ENCODE measurements around the gene ING2.

The ING2 gene

GRCh38 chr4:183557611-183558010 is 52.8 kb downstream of the ING2 start:
- no peaks in the 10 kb centered on the region for H3K9me3 ChIP-seq (ENCODE audit: low read depth, low read length)
- TF ChIP-seq EZH2 (IDR thresholded peaks at IDR 0.05) (no peak), POLR2AphosphoS5 (IDR thresholded peaks at IDR 0.05; ENCODE audit: borderline replicate concordance, low read depth, low read length) (no peak)
- no peak for DNase-seq (ENCODE audit: low read depth, low spot score)
- H3K9ac ChIP-seq (ENCODE audit: insufficient read length), result no peak overlapping the region
- H3K36me3 ChIP-seq (ENCODE audit: insufficient read depth, low read length), result no peaks in the 10 kb centered on the region
- no peak overlapping the region for H3K4me3 ChIP-seq
- H3K27ac ChIP-seq, result no peak overlapping the region

DNA sequence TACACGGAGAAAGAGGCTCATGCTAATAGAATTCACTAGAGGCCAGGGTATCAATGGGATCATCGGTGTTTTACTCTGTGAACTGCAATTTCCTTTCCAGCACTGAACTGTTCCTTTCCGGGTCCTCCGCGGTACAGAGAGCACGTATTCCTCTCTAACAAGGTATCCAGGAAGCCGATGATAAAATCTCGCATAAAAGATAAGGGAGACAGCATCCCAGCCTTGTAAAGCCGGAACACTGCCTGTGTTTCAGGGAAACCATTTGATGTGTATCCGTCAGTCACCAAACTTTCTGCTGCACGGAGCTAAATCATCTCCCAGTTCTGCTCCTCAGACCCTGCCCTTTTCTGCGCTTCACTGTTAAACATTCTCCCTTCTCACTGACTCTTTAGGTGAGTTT is 54.0 kb downstream of the ING2 start:
- no peak for DNase-seq (ENCODE audit: low read depth, low spot score)

DNA sequence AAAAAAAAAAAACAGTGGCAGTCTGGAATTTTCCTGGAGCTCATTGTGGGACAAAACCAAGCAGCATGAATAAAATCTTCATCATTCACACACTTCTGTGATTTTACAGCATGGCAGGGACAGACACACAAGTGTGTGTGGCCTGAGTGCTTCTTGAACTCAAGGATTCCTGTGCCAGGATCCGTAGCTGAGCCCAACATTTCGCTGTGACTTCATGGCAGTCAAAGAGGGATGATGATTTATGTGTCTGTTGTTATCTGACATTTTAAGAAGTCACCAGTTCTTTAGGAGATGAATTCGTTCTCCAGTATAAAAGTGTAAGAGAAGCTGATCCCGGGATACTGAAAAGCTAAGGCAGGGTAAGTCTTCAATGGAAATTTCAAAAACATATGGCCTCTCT is 57.0 kb downstream of the ING2 start:
- DNase-seq (ENCODE audit: low read depth, low spot score), result no peak
- H3K36me3 ChIP-seq (ENCODE audit: insufficient read depth, low read length), result no peaks in the 10 kb centered on the region

More for the DNA sequence above, 54.0 kb downstream of the ING2 start:
- no peak overlapping the region for H3K27ac ChIP-seq
- no peak overlapping the region for H3K4me3 ChIP-seq
- no peaks in the 10 kb centered on the region for H3K36me3 ChIP-seq (ENCODE audit: insufficient read depth, low read length)
- no peaks in the 10 kb centered on the region for H3K9me3 ChIP-seq (ENCODE audit: low read depth, low read length)
- no peak for TF ChIP-seq FOXP2 (optimal IDR thresholded peaks at IDR 0.05; ENCODE audit: control extremely low read depth, extremely low read length, insufficient read depth)
- no peak for TF ChIP-seq POLR2AphosphoS5 (IDR thresholded peaks at IDR 0.05; ENCODE audit: borderline replicate concordance, low read depth, low read length)
- no peak for TF ChIP-seq EZH2 (IDR thresholded peaks at IDR 0.05)
- H3K9ac ChIP-seq (ENCODE audit: insufficient read length), result no peak overlapping the region

More for the DNA sequence above, 57.0 kb downstream of the ING2 start:
- Histone ChIP-seq H3K27ac (no peak overlapping the region), H3K9me3 (ENCODE audit: low read depth, low read length) (no peaks in the 10 kb centered on the region), H3K4me3 (no peak overlapping the region), H3K9ac (ENCODE audit: insufficient read length) (no peak overlapping the region)
- no peak for TF ChIP-seq EZH2 (IDR thresholded peaks at IDR 0.05)
- TF ChIP-seq FOXP2 (optimal IDR thresholded peaks at IDR 0.05; ENCODE audit: control extremely low read depth, extremely low read length, insufficient read depth), result no peak
- no peak for TF ChIP-seq POLR2AphosphoS5 (IDR thresholded peaks at IDR 0.05; ENCODE audit: borderline replicate concordance, low read depth, low read length)

Measured in SK-N-MC (cell line).